Fibroblast of lung (primary cell): ENCODE measurements around the gene RFNG. TPM values are rescaled to one million over a fixed set of nuclear protein-coding genes. Genes with fewer than 3 reads are reported as not detected.

ENCODE experiments used
- DNase-seq, 2 donors: peaks; one replicate each; pipeline versions ENCODE4 v3.0.0 to v3.0.0-alpha.2; 2010; ENCODE audit warnings: low read depth in 2 of 2
- H2AFZ ChIP-seq: 2 replicates; pipeline ENCODE4 v1.5.1; 2012; ENCODE audit warnings: low read length, control low read depth, inconsistent platforms
- H3K27ac ChIP-seq: 2 replicates; pipeline ENCODE4 v1.5.1; 2011; ENCODE audit warnings: low read length, control low read depth; ENCODE audit not compliant: insufficient read depth
- H3K27me3 ChIP-seq: 2 replicates; pipeline ENCODE4 v1.5.1; 2011; ENCODE audit warnings: mild to moderate bottlenecking, low read length; ENCODE audit not compliant: control insufficient read depth, insufficient read depth
- H3K36me3 ChIP-seq: 2 replicates; pipeline ENCODE4 v1.5.1; 2011; ENCODE audit warnings: low read length; ENCODE audit not compliant: control insufficient read depth, insufficient read depth
- H3K4me1 ChIP-seq: 2 replicates; pipeline ENCODE4 v1.5.1; 2011; ENCODE audit warnings: low read length; ENCODE audit not compliant: control insufficient read depth, insufficient read depth; ENCODE audit errors: extremely low read depth
- H3K4me2 ChIP-seq: 2 replicates; pipeline ENCODE4 v1.5.1; 2011; ENCODE audit warnings: low read length, control low read depth; ENCODE audit not compliant: insufficient read depth; ENCODE audit errors: extremely low read depth
- H3K4me3 ChIP-seq, 4 experiments: fragments of 200-600 bp in 1 of 4; sonication (generic) in 1 of 4; replicated peaks in 1 of 4; 2 replicates each; pipeline ENCODE4 v1.5.1; 2011 to 2016; ENCODE audit warnings: low read length in 4 of 4, low read depth in 3 of 4, mild to moderate bottlenecking in 3 of 4, control low read depth in 2 of 4, inconsistent platforms in 1 of 4, mixed read lengths in 1 of 4; ENCODE audit not compliant: insufficient read depth in 1 of 4; ENCODE audit errors: control extremely low read depth in 1 of 4
- H3K79me2 ChIP-seq: 2 replicates; pipeline ENCODE4 v1.5.1; 2012; ENCODE audit warnings: mild to moderate bottlenecking, low read length, inconsistent platforms; ENCODE audit not compliant: control insufficient read depth, insufficient read depth
- H3K9ac ChIP-seq: 2 replicates; pipeline ENCODE4 v1.5.1; 2011; ENCODE audit warnings: mild to moderate bottlenecking, low read length, control low read depth; ENCODE audit not compliant: insufficient read depth
- H3K9me3 ChIP-seq: 2 replicates; pipeline ENCODE4 v1.5.1; 2012; ENCODE audit warnings: low read depth, low read length; ENCODE audit not compliant: control insufficient read depth, insufficient read depth
- H4K20me1 ChIP-seq: 2 replicates; pipeline ENCODE4 v1.5.1; 2011; ENCODE audit warnings: low read length; ENCODE audit not compliant: control insufficient read depth, insufficient read depth; ENCODE audit errors: extremely low read depth
- EZH2 ChIP-seq: IDR thresholded peaks from 2 replicates; pipeline ENCODE4 v1.5.1; 2012; ENCODE audit warnings: low read length, control low read depth, mild to moderate bottlenecking; ENCODE audit errors: missing control alignments
- polyA plus RNA-seq, 2 donors: library from polyadenylated mRNA; depleted of rRNA in 1 of 2; stranded (reverse) in 1 of 2; unstranded in 1 of 2; fragments of >200 nt; gene quantifications; 2 replicates each; pipeline ENCODE4 v1.2.1, GENCODE V29; 2011 to 2012; ENCODE audit warnings: missing spikeins in 1 of 2
- total RNA-seq: library from RNA; depleted of rRNA; stranded (reverse); fragments of >200 nt; gene quantifications from 2 replicates; pipeline ENCODE4 v1.2.1, GENCODE V29; 2014
- TF ChIP-seq, protein P1 (sequence below), 2 donors: IDR thresholded peaks in 1 of 2; conservative IDR thresholded peaks in 1 of 2; 1 replicate in 1 of 2; 2 replicates in 1 of 2; pipeline ENCODE4 v1.5.1; 2011 to 2012; ENCODE audit warnings: low read length in 2 of 2, control low read depth in 1 of 2, inconsistent platforms in 1 of 2, low read depth in 1 of 2, mild to moderate bottlenecking in 1 of 2

Gene RFNG
- total and polyA plus RNA-seq, 2 donors (not counting 1 experiment from before 2014, with no cell fraction given), result 14.5 to 48.9 TPM

DNA sequence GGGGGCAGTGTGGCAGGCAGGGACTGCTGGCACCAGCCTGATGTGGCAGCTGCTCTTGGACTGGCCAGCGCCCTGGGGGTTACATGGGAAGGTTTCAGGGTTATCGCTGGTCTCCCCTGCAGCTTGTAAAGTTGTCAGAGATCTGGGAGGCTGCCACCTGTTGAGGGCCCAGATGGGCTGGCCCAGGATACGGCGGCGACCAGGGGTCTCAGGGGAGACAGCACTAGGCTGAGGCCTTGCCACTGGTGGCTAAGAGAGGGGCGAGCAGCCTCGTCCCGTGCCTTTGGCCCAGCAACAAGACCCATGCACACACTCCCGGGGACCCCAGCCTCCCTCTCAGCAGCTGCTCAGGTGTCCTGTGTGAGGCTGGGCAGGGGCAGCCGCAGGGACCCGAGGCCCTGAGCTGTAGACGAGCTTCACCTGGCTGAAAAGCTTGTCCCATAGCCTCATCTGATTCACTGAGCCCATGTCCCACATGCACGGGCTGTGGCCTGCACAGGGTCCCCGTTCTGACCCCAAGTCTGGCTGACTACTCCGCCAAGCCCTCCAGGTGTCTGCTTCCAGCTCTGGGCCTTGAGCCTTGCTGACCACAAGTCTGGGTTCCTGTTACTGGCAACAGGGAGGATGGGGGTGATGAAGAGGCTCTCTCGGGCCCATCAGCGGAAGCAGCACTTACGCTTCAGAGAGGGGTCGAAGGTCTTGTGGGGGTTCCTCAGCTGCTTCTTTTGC is 7.8 kb upstream of the RFNG start:
- no peak for DNase-seq
- Histone ChIP-seq H3K4me3 (no peak overlapping the region), H3K79me2 (no peaks in the 10 kb centered on the region), H3K27ac (no peak overlapping the region), H3K36me3 (peaks cover 58% of the 10 kb centered on the region), H3K9me3 (no peaks in the 10 kb centered on the region), H2AFZ (no peak overlapping the region), H3K4me2 (no peak overlapping the region), H3K4me1 (no peaks in the 10 kb centered on the region), H3K27me3 (no peaks in the 10 kb centered on the region), H3K9ac (no peak overlapping the region), H4K20me1 (no peaks in the 10 kb centered on the region)
- TF ChIP-seq, protein P1, sequence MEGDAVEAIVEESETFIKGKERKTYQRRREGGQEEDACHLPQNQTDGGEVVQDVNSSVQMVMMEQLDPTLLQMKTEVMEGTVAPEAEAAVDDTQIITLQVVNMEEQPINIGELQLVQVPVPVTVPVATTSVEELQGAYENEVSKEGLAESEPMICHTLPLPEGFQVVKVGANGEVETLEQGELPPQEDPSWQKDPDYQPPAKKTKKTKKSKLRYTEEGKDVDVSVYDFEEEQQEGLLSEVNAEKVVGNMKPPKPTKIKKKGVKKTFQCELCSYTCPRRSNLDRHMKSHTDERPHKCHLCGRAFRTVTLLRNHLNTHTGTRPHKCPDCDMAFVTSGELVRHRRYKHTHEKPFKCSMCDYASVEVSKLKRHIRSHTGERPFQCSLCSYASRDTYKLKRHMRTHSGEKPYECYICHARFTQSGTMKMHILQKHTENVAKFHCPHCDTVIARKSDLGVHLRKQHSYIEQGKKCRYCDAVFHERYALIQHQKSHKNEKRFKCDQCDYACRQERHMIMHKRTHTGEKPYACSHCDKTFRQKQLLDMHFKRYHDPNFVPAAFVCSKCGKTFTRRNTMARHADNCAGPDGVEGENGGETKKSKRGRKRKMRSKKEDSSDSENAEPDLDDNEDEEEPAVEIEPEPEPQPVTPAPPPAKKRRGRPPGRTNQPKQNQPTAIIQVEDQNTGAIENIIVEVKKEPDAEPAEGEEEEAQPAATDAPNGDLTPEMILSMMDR (conservative IDR thresholded peaks at IDR 0.05 in 1 of 2, IDR thresholded peaks at IDR 0.05 in 1 of 2; ENCODE audit: low read depth in 1 of 2, low read length in 2 of 2), result no peak
- TF ChIP-seq EZH2, result no peak

DNA sequence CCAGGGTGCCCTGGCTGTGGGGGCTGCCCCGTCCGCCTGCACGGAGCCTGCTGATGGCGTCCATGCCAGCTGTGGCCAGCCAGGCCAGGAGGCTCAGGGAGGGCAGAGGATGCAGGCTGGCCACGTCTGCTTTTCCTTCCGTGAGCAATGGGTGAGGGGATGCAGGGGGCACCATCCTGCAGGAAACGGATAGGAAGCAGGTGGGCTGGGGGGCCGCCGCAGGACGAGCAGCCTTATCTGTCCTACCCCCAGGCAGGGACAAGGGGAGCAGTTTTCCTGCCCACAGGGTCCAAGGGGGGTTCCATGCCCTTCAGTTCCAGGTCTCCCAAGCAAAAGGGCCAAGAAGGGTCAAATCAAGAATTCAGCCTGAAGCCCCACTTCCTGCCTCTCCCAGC is 7.2 kb upstream of the RFNG start:
- Histone ChIP-seq H3K36me3 (peaks cover 61% of the 10 kb centered on the region), H3K4me1 (no peaks in the 10 kb centered on the region), H3K27ac (no peak overlapping the region), H3K4me3 (no peak overlapping the region), H4K20me1 (no peaks in the 10 kb centered on the region), H3K79me2 (peaks cover under 1% of the 10 kb centered on the region), H2AFZ (no peak overlapping the region), H3K9me3 (no peaks in the 10 kb centered on the region), H3K9ac (no peak overlapping the region), H3K27me3 (no peaks in the 10 kb centered on the region), H3K4me2 (no peak overlapping the region)
- no peak for DNase-seq
- no peak for TF ChIP-seq EZH2
- TF ChIP-seq, protein P1 (conservative IDR thresholded peaks at IDR 0.05 in 1 of 2, IDR thresholded peaks at IDR 0.05 in 1 of 2; ENCODE audit: low read depth in 1 of 2, low read length in 2 of 2), result no peak

DNA sequence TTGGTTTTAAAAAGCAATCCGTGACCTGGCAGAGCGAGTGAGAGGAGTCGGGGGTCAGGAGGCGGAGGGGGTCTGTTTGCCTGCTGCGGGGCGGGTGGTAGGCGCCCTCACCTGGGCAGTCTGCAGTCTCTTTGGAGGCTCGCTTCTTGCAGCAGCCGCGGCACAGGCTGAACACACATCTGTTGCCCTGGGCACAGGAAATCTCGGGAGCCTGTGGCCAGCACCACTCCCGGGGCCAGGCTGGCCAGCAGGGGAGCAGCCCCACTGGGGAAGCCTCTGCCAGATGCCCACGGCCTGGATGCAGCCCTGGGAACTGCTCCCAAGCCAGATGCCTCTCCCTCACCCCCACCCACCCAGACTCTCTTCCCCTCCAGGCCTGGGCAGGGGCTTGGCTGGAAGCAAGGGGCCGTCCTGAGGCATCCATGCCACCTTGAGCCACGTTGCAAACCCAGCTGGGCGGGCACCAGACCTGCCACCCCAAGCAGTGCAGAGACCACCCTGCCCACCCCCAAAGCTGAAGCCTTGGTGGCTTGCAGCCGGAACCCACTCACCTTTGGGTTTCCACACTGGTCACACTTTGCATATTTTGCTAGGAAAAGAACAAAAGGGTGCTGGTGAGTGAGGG is 6.7 kb upstream of the RFNG start:
- Histone ChIP-seq H3K4me1 (no peaks in the 10 kb centered on the region), H3K36me3 (peaks cover 62% of the 10 kb centered on the region), H3K9me3 (no peaks in the 10 kb centered on the region), H3K4me2 (no peak overlapping the region), H3K9ac (no peak overlapping the region), H2AFZ (no peak overlapping the region), H3K79me2 (peaks cover 6% of the 10 kb centered on the region), H3K27me3 (no peaks in the 10 kb centered on the region), H4K20me1 (no peaks in the 10 kb centered on the region), H3K4me3 (no peak overlapping the region), H3K27ac (no peak overlapping the region)
- TF ChIP-seq, protein P1 (conservative IDR thresholded peaks at IDR 0.05 in 1 of 2, IDR thresholded peaks at IDR 0.05 in 1 of 2; ENCODE audit: low read depth in 1 of 2, low read length in 2 of 2), result no peak
- TF ChIP-seq EZH2, result no peak
- no peak for DNase-seq
